Measurements from ENCODE around the gene C1orf198.
A peak's percentile ranks its signal among the peaks of the same experiment; 100 is the strongest.

GRCh38 chr1:230860617-230861384 is 7.5 kb downstream of the C1orf198 start:
- TF ChIP-seq TBP (IDR thresholded peaks at IDR 0.05; ENCODE audit: low read depth, low read length) (no peak), EGR1 (IDR thresholded peaks at IDR 0.05; ENCODE audit: borderline replicate concordance, low read depth, low read length) (no peak), E2F6 (IDR thresholded peaks at IDR 0.05) (no peak), TEAD4 (IDR thresholded peaks at IDR 0.05; ENCODE audit: low read depth, low read length) (no peak)
- TF ChIP-seq, protein P1, sequence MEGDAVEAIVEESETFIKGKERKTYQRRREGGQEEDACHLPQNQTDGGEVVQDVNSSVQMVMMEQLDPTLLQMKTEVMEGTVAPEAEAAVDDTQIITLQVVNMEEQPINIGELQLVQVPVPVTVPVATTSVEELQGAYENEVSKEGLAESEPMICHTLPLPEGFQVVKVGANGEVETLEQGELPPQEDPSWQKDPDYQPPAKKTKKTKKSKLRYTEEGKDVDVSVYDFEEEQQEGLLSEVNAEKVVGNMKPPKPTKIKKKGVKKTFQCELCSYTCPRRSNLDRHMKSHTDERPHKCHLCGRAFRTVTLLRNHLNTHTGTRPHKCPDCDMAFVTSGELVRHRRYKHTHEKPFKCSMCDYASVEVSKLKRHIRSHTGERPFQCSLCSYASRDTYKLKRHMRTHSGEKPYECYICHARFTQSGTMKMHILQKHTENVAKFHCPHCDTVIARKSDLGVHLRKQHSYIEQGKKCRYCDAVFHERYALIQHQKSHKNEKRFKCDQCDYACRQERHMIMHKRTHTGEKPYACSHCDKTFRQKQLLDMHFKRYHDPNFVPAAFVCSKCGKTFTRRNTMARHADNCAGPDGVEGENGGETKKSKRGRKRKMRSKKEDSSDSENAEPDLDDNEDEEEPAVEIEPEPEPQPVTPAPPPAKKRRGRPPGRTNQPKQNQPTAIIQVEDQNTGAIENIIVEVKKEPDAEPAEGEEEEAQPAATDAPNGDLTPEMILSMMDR (IDR thresholded peaks at IDR 0.05; ENCODE audit: control extremely low read depth in 1 of 3, insufficient read depth in 1 of 3, low read depth in 1 of 3, low read length in 3 of 3): peak in 2 of 3 experiments; percentile 25 to 52; a peak in 2 of 4 replicates
